GM19324 (cell line): ENCODE data around the gene PCED1A.
"Not testable (repeated sequence)": the region's sequence is repeated elsewhere in the genome, so short reads cannot be mapped to it uniquely, and the experiment has no call there.

Experiments
- ATAC-seq: cut with Tn5 transposase; IDR thresholded peaks from one replicate; pipeline ENCODE4 v1.9.1; 2021; ENCODE audit warnings: mild to moderate bottlenecking, moderate library complexity; ENCODE audit not compliant: unreplicated experiment, low FRiP score

PCED1A gene

GRCh38 chr20:2834401-2835110 lies 5.9 kb downstream of the PCED1A start:
- ATAC-seq, result no peak

GRCh38 chr20:2833761-2834160 lies 6.7 kb downstream of the PCED1A start:
- no peak for ATAC-seq

- not testable (repeated sequence) for ATAC-seq
Measured at GRCh38 chr20:2831206-2831605, 9.2 kb downstream of the PCED1A start.

GRCh38 chr20:2829376-2829775 lies 11.1 kb downstream of the PCED1A start:
- ATAC-seq, result no peak

GRCh38 chr20:2826655-2827054 lies 13.8 kb downstream of the PCED1A start:
- ATAC-seq, result no peak

- no peak for ATAC-seq
Measured at GRCh38 chr20:2825761-2826160, 14.7 kb downstream of the PCED1A start.

- no peak for ATAC-seq
Measured at GRCh38 chr20:2822073-2822472, 18.4 kb downstream of the PCED1A start.

GRCh38 chr20:2820896-2821869 lies 19.3 kb downstream of the PCED1A start:
- no peak for ATAC-seq

GRCh38 chr20:2820084-2820895 lies 20.2 kb downstream of the PCED1A start:
- no peak for ATAC-seq

- ATAC-seq, result no peak
Measured at GRCh38 chr20:2817891-2818595, 22.4 kb downstream of the PCED1A start.

GRCh38 chr20:2817341-2817726 lies 23.1 kb downstream of the PCED1A start:
- ATAC-seq, result no peak

- ATAC-seq, result no peak
Measured at GRCh38 chr20:2816583-2817340, 23.7 kb downstream of the PCED1A start.

GRCh38 chr20:2816030-2816582 lies 24.3 kb downstream of the PCED1A start, which contains the start of gene TMEM239:
Gene TMEM239 (plus strand): TSS chr20:2816364. CDS start chr20:2816555, 191 bp downstream.
- ATAC-seq, result no peak

- ATAC-seq, result no peak
Measured at GRCh38 chr20:2815242-2815900, 25.1 kb downstream of the PCED1A start.

- ATAC-seq, result no peak
Measured at GRCh38 chr20:2814587-2815051, 25.8 kb downstream of the PCED1A start, which contains the start of gene C20orf141. Gene C20orf141 (plus strand): TSS chr20:2814987. CDS start chr20:2815185, 198 bp downstream.

GRCh38 chr20:2814076-2814475 lies 26.4 kb downstream of the PCED1A start:
- no peak for ATAC-seq

- no peak for ATAC-seq
Measured at GRCh38 chr20:2812189-2812588, 28.3 kb downstream of the PCED1A start.

GRCh38 chr20:2809690-2810089 lies 30.8 kb downstream of the PCED1A start:
- ATAC-seq, result no peak
